CD14-positive monocyte (primary cell): ENCODE results near the gene COL9A3. TPM values are rescaled to one million over a fixed set of nuclear protein-coding genes. Genes with fewer than 3 reads are reported as not detected.
A peak's percentile ranks its signal among the peaks of the same experiment; 100 is the strongest.

Experiments used
- DNase-seq, 3 donors: peaks; one replicate each; pipeline ENCODE4 v3.0.0-alpha.2; 2011 to 2022
- H2AFZ ChIP-seq: 2 replicates; pipeline ENCODE4 v1.6.0; 2012; ENCODE audit warnings: mild to moderate bottlenecking, low read depth, low read length, inconsistent platforms; ENCODE audit not compliant: insufficient read depth, poor library complexity, severe bottlenecking
- H3K27ac ChIP-seq, 2 donors: 1 replicate in 1 of 2; 2 replicates in 1 of 2; pipeline ENCODE4 v1.5.1; 2012 to 2013; ENCODE audit warnings: low read length in 2 of 2, control low read depth in 1 of 2, inconsistent platforms in 1 of 2, low read depth in 1 of 2, mild to moderate bottlenecking in 1 of 2
- H3K27me3 ChIP-seq, 2 donors: one replicate each; pipeline versions ENCODE4 v1.6.0 to v1.6.1; 2011 to 2013; ENCODE audit warnings: low read length in 2 of 2; ENCODE audit not compliant: control insufficient read depth in 2 of 2, insufficient read depth in 2 of 2
- H3K36me3 ChIP-seq, 2 donors: replicated peaks in 1 of 2; 1 replicate in 1 of 2; 2 replicates in 1 of 2; pipeline versions ENCODE4 v1.5.1 to v1.6.1; 2012 to 2013; ENCODE audit warnings: low read length in 2 of 2, control low read depth in 1 of 2, inconsistent platforms in 1 of 2, mild to moderate bottlenecking in 1 of 2; ENCODE audit not compliant: insufficient read depth in 2 of 2, control insufficient read depth in 1 of 2
- H3K4me1 ChIP-seq, 2 donors: 1 replicate in 1 of 2; 2 replicates in 1 of 2; pipeline versions ENCODE4 v1.5.1 to v1.6.1; 2012 to 2013; ENCODE audit warnings: low read length in 2 of 2, control low read depth in 1 of 2, inconsistent platforms in 1 of 2, mild to moderate bottlenecking in 1 of 2, moderate library complexity in 1 of 2; ENCODE audit not compliant: insufficient read depth in 2 of 2, control insufficient read depth in 1 of 2
- H3K4me2 ChIP-seq: replicated peaks from 2 replicates; pipeline ENCODE3; 2012; ENCODE audit warnings: low read length, moderate library complexity, mild to moderate bottlenecking; ENCODE audit not compliant: poor library complexity, severe bottlenecking; ENCODE audit errors: extremely low read depth
- H3K4me3 ChIP-seq, 3 experiments: fragments of 200-600 bp in 1 of 3; sonication (generic) in 1 of 3; replicated peaks in 1 of 3; 1 replicate in 2 of 3; 2 replicates in 1 of 3; pipeline ENCODE4 v1.5.1; 2011 to 2013; ENCODE audit warnings: low read length in 3 of 3, mild to moderate bottlenecking in 3 of 3, control low read depth in 2 of 3, low read depth in 2 of 3, inconsistent platforms in 1 of 3, moderate library complexity in 1 of 3
- H3K79me2 ChIP-seq: 2 replicates; pipeline ENCODE4 v1.6.0; 2012; ENCODE audit warnings: mild to moderate bottlenecking, control low read depth, inconsistent platforms, low read length, moderate library complexity; ENCODE audit not compliant: insufficient read depth
- H3K9ac ChIP-seq: 2 replicates; pipeline ENCODE4 v1.6.0; 2017; ENCODE audit warnings: low read length, mild to moderate bottlenecking; ENCODE audit not compliant: insufficient read depth, poor library complexity, severe bottlenecking
- H3K9me3 ChIP-seq, 2 donors: replicated peaks in 1 of 2; 1 replicate in 1 of 2; 2 replicates in 1 of 2; pipeline versions ENCODE4 v1.5.1 to v1.6.1; 2012 to 2013; ENCODE audit warnings: low read length in 2 of 2, control low read depth in 1 of 2; ENCODE audit not compliant: control insufficient read depth in 1 of 2, insufficient read depth in 1 of 2
- H4K20me1 ChIP-seq: 2 replicates; pipeline ENCODE4 v1.6.0; 2012; ENCODE audit warnings: mild to moderate bottlenecking, low read length, control low read depth, moderate library complexity; ENCODE audit not compliant: insufficient read depth
- H3K27ac Mint-ChIP-seq, 7 donors: one replicate each; pipeline ENCODE4 v1.8.0; 2020; ENCODE audit warnings: mild to moderate bottlenecking in 7 of 7, mixed read lengths in 7 of 7, moderate library complexity in 6 of 7, inconsistent platforms in 2 of 7
- H3K27me3 Mint-ChIP-seq, 3 donors: one replicate each; pipeline ENCODE4 v1.8.0; 2021 to 2022; ENCODE audit warnings: low read depth in 3 of 3, mild to moderate bottlenecking in 3 of 3, mixed read lengths in 3 of 3, moderate library complexity in 3 of 3, inconsistent platforms in 1 of 3
- H3K36me3 Mint-ChIP-seq, 2 donors: one replicate each; pipeline ENCODE4 v1.8.0; 2020; ENCODE audit warnings: mixed read lengths in 2 of 2, inconsistent platforms in 1 of 2, mild to moderate bottlenecking in 1 of 2
- H3K4me1 Mint-ChIP-seq: one replicate; pipeline ENCODE4 v1.8.0; 2020; ENCODE audit warnings: mild to moderate bottlenecking, mixed read lengths
- H3K4me3 Mint-ChIP-seq, 2 donors: one replicate each; pipeline ENCODE4 v1.8.0; 2020; ENCODE audit warnings: mild to moderate bottlenecking in 2 of 2, mixed read lengths in 2 of 2, moderate library complexity in 1 of 2
- H3K9me3 Mint-ChIP-seq, 7 donors: one replicate each; pipeline ENCODE4 v1.8.0; 2020 to 2022; ENCODE audit warnings: mixed read lengths in 7 of 7, mild to moderate bottlenecking in 6 of 7, moderate library complexity in 6 of 7, inconsistent platforms in 2 of 7
- WGBS: methylation state at CpG from one replicate; pipeline ENCODE4 v1.1.5; 2013; ENCODE audit warnings: missing lambda C conversion rate; ENCODE audit not compliant: insufficient coverage; 5-methylcytosine and 5-hydroxymethylcytosine counted together
- intact Hi-C, 2 donors: fragments of 100-400 bp; cut with micrococcal nuclease; formaldehyde crosslinking; loops; one replicate each; pipeline versions ENCODE4 v1.15.0 to v1.15.1; 2023
- polyA plus RNA-seq, 3 donors: library from polyadenylated mRNA; depleted of rRNA in 1 of 3; unstranded in 2 of 3; stranded (reverse) in 1 of 3; fragments of 300-500 nt in 2 of 3; fragments of >200 nt in 1 of 3; fragmentation: Illumina TruSeq in 2 of 3; gene quantifications; 1 replicate in 2 of 3; 2 replicates in 1 of 3; pipeline ENCODE4 v1.2.3, GENCODE V29; 2012 to 2021
- TF ChIP-seq, protein P1 (sequence below): fragments of 200-600 bp; IDR thresholded peaks from one replicate; pipeline ENCODE4 v1.8.0; 2022; ENCODE audit warnings: antibody characterized with exemption, mild to moderate bottlenecking

The COL9A3 gene
- polyA plus RNA-seq, 3 donors, result 1.8 to 4.4 (median 2.6) TPM

DNA sequence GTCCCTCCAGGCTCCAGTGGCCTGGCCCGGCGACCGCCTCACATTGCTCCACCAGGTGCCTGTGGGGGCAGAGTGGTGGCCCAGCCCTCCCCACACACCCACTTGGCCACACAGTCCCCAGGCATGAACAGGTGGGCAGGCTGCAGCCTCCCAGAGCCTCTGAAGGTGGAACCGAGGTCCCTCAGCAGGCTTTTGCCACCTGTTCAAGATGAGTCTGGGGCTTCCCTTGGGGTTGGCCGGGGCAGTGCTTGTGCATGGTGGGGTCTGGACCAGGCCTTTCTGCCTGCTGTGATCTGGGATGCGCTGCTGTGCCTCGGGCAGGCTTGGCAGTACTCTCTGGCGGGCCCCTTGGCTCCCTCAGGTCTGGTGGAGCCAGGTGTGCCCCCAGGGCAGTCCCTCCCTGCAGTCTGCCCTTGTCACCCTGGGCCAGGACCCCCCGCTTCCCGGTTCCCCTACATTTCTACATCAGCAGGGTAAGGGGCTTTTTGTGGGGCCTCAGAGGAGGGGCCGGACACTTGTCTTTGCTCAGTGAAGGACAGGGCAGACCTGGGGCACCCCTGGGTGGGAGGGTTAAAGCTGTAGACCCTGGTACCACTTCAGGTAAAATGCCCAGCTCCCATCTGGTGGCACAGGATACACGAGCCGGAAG, 2.7 kb upstream of the COL9A3 start:
- H3K9me3 ChIP-seq, result no peaks in the 10 kb centered on the region
- H3K9me3 Mint-ChIP-seq, result peaks cover 0 to 13% (median 0%) of the 10 kb centered on the region in 7 donors
- no peak overlapping the region for H3K4me2 ChIP-seq
- peaks cover 14 to 36% of the 10 kb centered on the region in 2 donors for H3K4me1 ChIP-seq
- peak overlapping the region in 1 of 2 donors; percentile 75 for H3K4me3 Mint-ChIP-seq
- H3K79me2 ChIP-seq, result peaks cover 12% of the 10 kb centered on the region
- no peak overlapping the region for H2AFZ ChIP-seq
- WGBS, result 85% methylated on average over 9 of the region's 13 CpGs
- H3K36me3 ChIP-seq, result peaks cover 40 to 49% of the 10 kb centered on the region in 2 donors
- H3K4me1 Mint-ChIP-seq, result peaks cover 21% of the 10 kb centered on the region
- intact Hi-C loops, result loop anchor here in 1 of 2 donors (5.0 kb wide), 1 partner anchor 312 kb away; no protein-coding TSS in a partner anchor
- peaks cover 35 to 44% of the 10 kb centered on the region in 2 donors for H3K36me3 Mint-ChIP-seq
- peaks cover 81% of the 10 kb centered on the region for H4K20me1 ChIP-seq
- H3K27ac ChIP-seq, result no peak overlapping the region
- H3K9ac ChIP-seq, result no peak overlapping the region
- no peak overlapping the region for H3K4me3 ChIP-seq
- H3K27ac Mint-ChIP-seq, result no peak overlapping the region
- peaks cover 19 to 49% of the 10 kb centered on the region in 2 donors for H3K27me3 ChIP-seq
- peaks cover 44 to 67% (median 46%) of the 10 kb centered on the region in 3 donors for H3K27me3 Mint-ChIP-seq
- DNase-seq, result no peak
- TF ChIP-seq, protein P1, sequence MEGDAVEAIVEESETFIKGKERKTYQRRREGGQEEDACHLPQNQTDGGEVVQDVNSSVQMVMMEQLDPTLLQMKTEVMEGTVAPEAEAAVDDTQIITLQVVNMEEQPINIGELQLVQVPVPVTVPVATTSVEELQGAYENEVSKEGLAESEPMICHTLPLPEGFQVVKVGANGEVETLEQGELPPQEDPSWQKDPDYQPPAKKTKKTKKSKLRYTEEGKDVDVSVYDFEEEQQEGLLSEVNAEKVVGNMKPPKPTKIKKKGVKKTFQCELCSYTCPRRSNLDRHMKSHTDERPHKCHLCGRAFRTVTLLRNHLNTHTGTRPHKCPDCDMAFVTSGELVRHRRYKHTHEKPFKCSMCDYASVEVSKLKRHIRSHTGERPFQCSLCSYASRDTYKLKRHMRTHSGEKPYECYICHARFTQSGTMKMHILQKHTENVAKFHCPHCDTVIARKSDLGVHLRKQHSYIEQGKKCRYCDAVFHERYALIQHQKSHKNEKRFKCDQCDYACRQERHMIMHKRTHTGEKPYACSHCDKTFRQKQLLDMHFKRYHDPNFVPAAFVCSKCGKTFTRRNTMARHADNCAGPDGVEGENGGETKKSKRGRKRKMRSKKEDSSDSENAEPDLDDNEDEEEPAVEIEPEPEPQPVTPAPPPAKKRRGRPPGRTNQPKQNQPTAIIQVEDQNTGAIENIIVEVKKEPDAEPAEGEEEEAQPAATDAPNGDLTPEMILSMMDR, result no peak

DNA sequence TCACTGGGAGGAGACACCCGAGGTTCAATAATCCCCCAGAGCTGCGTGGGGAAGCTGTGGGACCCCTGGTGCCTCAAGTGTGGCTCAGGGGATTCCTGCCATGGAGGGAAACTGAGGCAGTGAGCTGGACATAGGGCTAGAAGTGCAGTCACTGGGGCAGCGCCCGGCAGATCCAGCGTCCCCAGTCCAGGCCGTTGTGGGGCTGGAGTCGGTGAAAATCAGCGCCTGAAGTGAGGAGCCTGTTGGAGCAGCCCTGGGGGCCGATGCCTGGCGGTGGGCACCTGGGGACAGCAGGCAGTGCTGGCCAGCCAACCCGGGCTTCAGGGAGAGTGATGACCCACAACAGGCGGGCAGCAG, 2.2 kb upstream of the COL9A3 start:
- Histone ChIP-seq H3K4me2 (no peak overlapping the region), H2AFZ (no peak overlapping the region), H3K9ac (no peak overlapping the region), H3K36me3 (peaks cover 35 to 44% of the 10 kb centered on the region in 2 donors), H3K4me3 (no peak overlapping the region), H3K9me3 (no peaks in the 10 kb centered on the region), H3K79me2 (peaks cover 7% of the 10 kb centered on the region), H3K27me3 (peaks cover 19 to 53% of the 10 kb centered on the region in 2 donors), H3K27ac (no peak overlapping the region), H3K4me1 (peaks cover 14 to 36% of the 10 kb centered on the region in 2 donors), H4K20me1 (peaks cover 76% of the 10 kb centered on the region)
- Mint-ChIP-seq H3K27ac (no peak overlapping the region), H3K9me3 (peaks cover 0 to 13% (median 0%) of the 10 kb centered on the region in 7 donors), H3K4me3 (peak overlapping the region in 1 of 2 donors; percentile 75), H3K4me1 (peaks cover 21% of the 10 kb centered on the region), H3K36me3 (peaks cover 30 to 39% of the 10 kb centered on the region in 2 donors), H3K27me3 (peaks cover 48 to 72% (median 49%) of the 10 kb centered on the region in 3 donors)
- no peak for DNase-seq
- TF ChIP-seq, protein P1, result no peak
- intact Hi-C loops, result loop anchor here in 1 of 2 donors (5.0 kb wide), 1 partner anchor 312 kb away; no protein-coding TSS in a partner anchor
- 76% methylated on average over 12 of the region's 12 CpGs for WGBS
